ENCODE measurements around the gene PIGO. TPM values are rescaled to one million over a fixed set of nuclear protein-coding genes. Genes with fewer than 3 reads are reported as not detected.

Gene PIGO
- total and polyA plus RNA-seq, 2 experiments from 2014 or later, result 11.2 to 18.9 TPM

GRCh38 chr9:35042891-35043545, 53.4 kb downstream of the PIGO start:
- Mint-ChIP-seq H3K9me3 (no peaks in the 10 kb centered on the region; the same call in 1 of the 3 replicates), H3K4me3 (no peak overlapping the region), H3K4me1 (peaks cover 18% of the 10 kb centered on the region), H3K27me3 (ENCODE audit: insufficient read depth, low read depth, poor library complexity) (peaks cover 10% of the 10 kb centered on the region), H3K27ac (no peak overlapping the region), H3K36me3 (ENCODE audit: low read depth) (peaks cover 41% of the 10 kb centered on the region)
- TF ChIP-seq CTCF (conservative IDR thresholded peaks at IDR 0.05; ENCODE audit: low read depth in 2 of 2), result no peak
- TF ChIP-seq ZNF462 (CRISPR knock-in tag; IDR thresholded peaks at IDR 0.05), result no peak
- TF ChIP-seq NANOG (IDR thresholded peaks at IDR 0.05; ENCODE audit: borderline replicate concordance), result no peak
- no peak for TF ChIP-seq EZH2 (IDR thresholded peaks at IDR 0.05; ENCODE audit: low read depth, unreplicated experiment)
- ATAC-seq (no peak), DNase-seq (ENCODE audit: low spot score) (no peak)
- Histone ChIP-seq H3K9me2 (ENCODE audit: insufficient read depth) (peaks cover 8% of the 10 kb centered on the region; the same call in 1 of the 2 replicates), H3K4me1 (ENCODE audit: insufficient read depth) (peaks cover 6% of the 10 kb centered on the region; the same call in 1 of the 2 replicates), H3K27ac (ENCODE audit: low read depth) (no peak overlapping the region), H3K4me2 (no peak overlapping the region), H3K27me3 (ENCODE audit: insufficient read depth) (no peaks in the 10 kb centered on the region), H3K36me3 (ENCODE audit: insufficient read depth) (no peaks in the 10 kb centered on the region), H2AFZ (no peak overlapping the region), H3F3A (replicated peaks; ENCODE audit: low read depth) (no peaks in the 10 kb centered on the region), H3K79me2 (replicated peaks; ENCODE audit: insufficient read depth) (no peaks in the 10 kb centered on the region), H3K4me3 (no peak overlapping the region), H4K20me1 (replicated peaks; ENCODE audit: insufficient read depth) (no peaks in the 10 kb centered on the region)

Measured in GM23338 (cell line).